ENCODE measurements around the gene COL23A1.

Gene COL23A1

DNA sequence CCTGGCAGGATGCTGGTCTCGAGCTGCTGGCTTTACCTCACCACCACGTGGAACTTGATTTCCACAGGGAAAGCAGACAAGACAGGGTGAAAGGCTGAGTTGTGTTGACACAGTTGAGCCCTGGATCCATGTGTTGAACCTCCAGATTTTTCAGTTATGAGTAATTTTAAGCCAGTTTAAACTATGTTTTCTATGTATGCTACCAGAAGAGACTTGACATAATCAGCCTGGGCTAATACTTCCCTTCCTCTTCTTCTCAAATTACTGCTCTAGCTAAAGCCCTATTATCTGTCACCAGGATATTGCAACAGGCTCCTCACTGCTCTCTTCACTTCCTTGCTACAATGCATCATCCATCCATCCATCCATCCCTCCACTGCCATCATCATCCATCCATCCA, 345.6 kb downstream of the COL23A1 start:
- Histone ChIP-seq H4K20me1 (ENCODE audit: insufficient read depth, low read length) (no peaks in the 10 kb centered on the region), H3K36me3 (replicated peaks; ENCODE audit: insufficient read depth, low read length) (no peaks in the 10 kb centered on the region), H3K79me2 (ENCODE audit: low read length) (no peaks in the 10 kb centered on the region), H3K27me3 (replicated peaks; ENCODE audit: insufficient read depth, low read length) (peaks cover 24% of the 10 kb centered on the region), H3K4me1 (ENCODE audit: low read length) (no peaks in the 10 kb centered on the region), H2AFZ (ENCODE audit: low read length) (no peak overlapping the region), H3K27ac (ENCODE audit: low read length) (no peak overlapping the region), H3K4me2 (ENCODE audit: low read depth, low read length) (no peak overlapping the region), H3K9me2 (replicated peaks; ENCODE audit: insufficient read depth, low read length) (no peaks in the 10 kb centered on the region), H3K9ac (ENCODE audit: low read length) (no peak overlapping the region), H3F3A (ENCODE audit: insufficient read depth, low read length) (no peaks in the 10 kb centered on the region), H3K4me3 (ENCODE audit: low read length) (no peak overlapping the region), H3K9me3 (replicated peaks; ENCODE audit: insufficient read depth, low read length) (no peaks in the 10 kb centered on the region)
- no peak for DNase-seq
- no peak for TF ChIP-seq EZH2phosphoT487 (IDR thresholded peaks at IDR 0.05; ENCODE audit: low read length)
- TF ChIP-seq, protein P1, sequence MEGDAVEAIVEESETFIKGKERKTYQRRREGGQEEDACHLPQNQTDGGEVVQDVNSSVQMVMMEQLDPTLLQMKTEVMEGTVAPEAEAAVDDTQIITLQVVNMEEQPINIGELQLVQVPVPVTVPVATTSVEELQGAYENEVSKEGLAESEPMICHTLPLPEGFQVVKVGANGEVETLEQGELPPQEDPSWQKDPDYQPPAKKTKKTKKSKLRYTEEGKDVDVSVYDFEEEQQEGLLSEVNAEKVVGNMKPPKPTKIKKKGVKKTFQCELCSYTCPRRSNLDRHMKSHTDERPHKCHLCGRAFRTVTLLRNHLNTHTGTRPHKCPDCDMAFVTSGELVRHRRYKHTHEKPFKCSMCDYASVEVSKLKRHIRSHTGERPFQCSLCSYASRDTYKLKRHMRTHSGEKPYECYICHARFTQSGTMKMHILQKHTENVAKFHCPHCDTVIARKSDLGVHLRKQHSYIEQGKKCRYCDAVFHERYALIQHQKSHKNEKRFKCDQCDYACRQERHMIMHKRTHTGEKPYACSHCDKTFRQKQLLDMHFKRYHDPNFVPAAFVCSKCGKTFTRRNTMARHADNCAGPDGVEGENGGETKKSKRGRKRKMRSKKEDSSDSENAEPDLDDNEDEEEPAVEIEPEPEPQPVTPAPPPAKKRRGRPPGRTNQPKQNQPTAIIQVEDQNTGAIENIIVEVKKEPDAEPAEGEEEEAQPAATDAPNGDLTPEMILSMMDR (IDR thresholded peaks at IDR 0.05; ENCODE audit: low read length) = no peak
- TF ChIP-seq EZH2 (optimal IDR thresholded peaks at IDR 0.05; ENCODE audit: low read depth, low read length) = no peak

DNA sequence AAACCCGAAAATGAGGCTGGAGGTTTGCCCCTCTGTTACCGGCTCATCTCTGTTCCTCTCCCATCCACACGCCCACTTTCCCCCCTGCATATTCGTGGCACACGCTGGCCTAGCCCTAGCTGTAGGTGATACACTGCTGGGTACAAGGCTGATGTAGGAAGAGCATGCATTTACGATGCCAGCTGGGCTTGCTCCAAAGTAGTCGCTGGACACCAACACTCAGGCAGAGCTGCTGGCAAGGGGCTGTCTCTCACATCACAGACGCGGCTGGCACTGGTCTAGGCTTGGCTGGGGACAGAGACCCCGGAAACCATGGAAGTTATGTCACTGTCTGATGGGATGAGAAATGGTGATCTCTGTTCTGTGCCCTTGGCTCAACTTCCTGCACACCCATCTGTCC, 347.8 kb downstream of the COL23A1 start:
- no peaks in the 10 kb centered on the region for H3K36me3 ChIP-seq (replicated peaks; ENCODE audit: insufficient read depth, low read length)
- H3K4me3 ChIP-seq (ENCODE audit: low read length) = no peak overlapping the region
- H3K4me2 ChIP-seq (ENCODE audit: low read depth, low read length) = no peak overlapping the region
- H3F3A ChIP-seq (ENCODE audit: insufficient read depth, low read length) = no peaks in the 10 kb centered on the region
- H2AFZ ChIP-seq (ENCODE audit: low read length) = no peak overlapping the region
- H3K27me3 ChIP-seq (replicated peaks; ENCODE audit: insufficient read depth, low read length) = peaks cover 15% of the 10 kb centered on the region
- no peaks in the 10 kb centered on the region for H3K9me2 ChIP-seq (replicated peaks; ENCODE audit: insufficient read depth, low read length)
- no peak overlapping the region for H3K9ac ChIP-seq (ENCODE audit: low read length)
- H4K20me1 ChIP-seq (ENCODE audit: insufficient read depth, low read length) = no peaks in the 10 kb centered on the region
- H3K27ac ChIP-seq (ENCODE audit: low read length) = no peak overlapping the region
- H3K9me3 ChIP-seq (replicated peaks; ENCODE audit: insufficient read depth, low read length) = no peaks in the 10 kb centered on the region
- no peaks in the 10 kb centered on the region for H3K79me2 ChIP-seq (ENCODE audit: low read length)
- H3K4me1 ChIP-seq (ENCODE audit: low read length) = no peaks in the 10 kb centered on the region
- no peak for TF ChIP-seq EZH2 (optimal IDR thresholded peaks at IDR 0.05; ENCODE audit: low read depth, low read length)
- TF ChIP-seq, protein P1 (IDR thresholded peaks at IDR 0.05; ENCODE audit: low read length) = no peak
- no peak for TF ChIP-seq EZH2phosphoT487 (IDR thresholded peaks at IDR 0.05; ENCODE audit: low read length)
- no peak for DNase-seq

DNA sequence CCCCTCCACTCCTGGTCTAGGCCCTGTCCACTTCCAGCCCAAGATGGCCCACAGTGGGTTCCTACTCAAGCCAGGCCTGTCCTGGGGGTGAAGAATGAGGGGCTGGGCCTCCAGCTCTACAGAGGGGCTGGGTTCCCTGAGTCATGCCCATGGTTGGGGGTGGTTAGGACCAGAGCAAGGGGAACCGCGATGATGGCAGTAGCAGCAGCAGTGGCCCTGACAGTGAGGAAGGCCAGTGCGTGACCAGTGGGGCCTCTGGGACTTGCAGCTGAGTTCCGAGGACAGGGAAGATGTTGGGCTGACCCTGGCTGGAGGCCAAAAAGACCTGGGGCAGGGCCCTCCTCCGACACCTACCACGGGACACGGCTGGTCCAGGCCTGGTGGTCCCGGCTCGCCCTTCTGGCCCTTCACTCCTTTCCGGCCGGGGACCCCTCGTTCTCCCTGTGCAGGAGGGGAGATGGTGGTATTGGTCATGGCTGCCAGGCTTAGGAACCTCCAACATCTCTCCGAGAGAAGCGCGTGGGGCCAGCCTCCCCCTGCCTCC, 348.4 kb downstream of the COL23A1 start:
- Histone ChIP-seq H3K27me3 (replicated peaks; ENCODE audit: insufficient read depth, low read length) (peaks cover 10% of the 10 kb centered on the region), H3K36me3 (replicated peaks; ENCODE audit: insufficient read depth, low read length) (no peaks in the 10 kb centered on the region), H3K9me2 (replicated peaks; ENCODE audit: insufficient read depth, low read length) (no peaks in the 10 kb centered on the region), H3K4me2 (ENCODE audit: low read depth, low read length) (no peak overlapping the region), H3K9ac (ENCODE audit: low read length) (no peak overlapping the region), H3K27ac (ENCODE audit: low read length) (no peak overlapping the region), H2AFZ (ENCODE audit: low read length) (no peak overlapping the region), H3K4me3 (ENCODE audit: low read length) (no peak overlapping the region), H3K79me2 (ENCODE audit: low read length) (no peaks in the 10 kb centered on the region), H3K9me3 (replicated peaks; ENCODE audit: insufficient read depth, low read length) (no peaks in the 10 kb centered on the region), H3F3A (ENCODE audit: insufficient read depth, low read length) (no peaks in the 10 kb centered on the region), H4K20me1 (ENCODE audit: insufficient read depth, low read length) (no peaks in the 10 kb centered on the region), H3K4me1 (ENCODE audit: low read length) (no peaks in the 10 kb centered on the region)
- no peak for DNase-seq
- TF ChIP-seq, protein P1 (IDR thresholded peaks at IDR 0.05; ENCODE audit: low read length) = no peak
- no peak for TF ChIP-seq EZH2phosphoT487 (IDR thresholded peaks at IDR 0.05; ENCODE audit: low read length)

Data from MM.1S (cell line).